ENCODE results near the gene JDP2.
"Not testable (repeated sequence)": the region's sequence is repeated elsewhere in the genome, so short reads cannot be mapped to it uniquely, and the experiment has no call there.

Gene JDP2

GRCh38 chr14:75457648-75458165 is 29.9 kb downstream of the JDP2 start:
- no peak for DNase-seq

DNA sequence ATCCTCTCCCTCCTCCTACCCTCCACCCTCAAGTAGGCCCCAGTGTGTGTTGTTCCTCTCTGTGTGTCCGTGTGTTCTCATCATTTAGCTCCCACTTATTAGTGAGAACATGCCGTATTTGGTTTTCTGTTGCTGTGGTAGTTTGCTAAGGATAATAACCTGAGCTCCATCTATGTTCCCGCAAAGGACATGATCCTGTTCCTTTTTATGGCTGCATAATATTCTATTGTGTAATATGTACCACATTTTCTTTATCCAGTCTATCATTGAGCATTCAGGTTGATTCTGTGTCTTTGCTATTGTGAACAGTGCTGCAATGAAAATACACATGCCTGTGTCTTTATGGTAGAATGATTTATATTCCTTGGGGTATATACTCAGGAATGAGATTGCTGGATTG is 30.5 kb downstream of the JDP2 start:
- no peak for DNase-seq

DNA sequence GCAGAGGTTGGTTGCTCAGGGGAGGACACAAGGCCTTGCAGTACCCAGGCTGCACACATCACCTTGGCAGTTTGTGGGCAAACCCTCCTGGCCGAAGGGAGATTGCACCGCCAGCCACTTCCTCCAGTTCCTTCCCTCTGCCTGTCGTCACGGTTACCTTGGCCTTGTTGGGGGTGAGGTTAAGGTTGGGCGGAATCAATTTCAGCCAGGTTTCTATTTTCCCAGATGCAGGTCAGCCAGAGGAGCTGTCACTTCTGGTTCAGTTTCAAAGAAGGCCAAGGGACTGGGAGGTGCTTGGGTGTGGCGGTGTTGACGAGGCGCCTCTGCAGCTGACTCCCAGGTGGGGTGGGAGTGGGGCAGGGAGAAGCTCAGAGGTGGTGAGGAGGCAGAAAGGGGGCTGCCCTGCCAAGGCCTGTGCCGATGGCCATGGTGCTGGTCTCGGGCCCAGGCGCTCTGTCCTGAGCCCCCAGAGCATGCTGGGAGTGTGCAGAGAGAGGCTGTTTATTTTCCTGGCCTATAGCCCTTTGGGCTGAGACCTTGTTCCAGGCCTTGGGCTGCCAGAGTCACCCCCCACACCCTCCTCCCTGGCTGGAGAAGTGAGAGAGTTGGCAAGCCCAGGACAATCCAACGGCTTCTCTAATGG is 31.4 kb downstream of the JDP2 start:
- no peak for DNase-seq

- DNase-seq, result no peak
These were observed 32.0 kb downstream of the JDP2 start for GRCh38 chr14:75459791-75460190.

- no peak for DNase-seq
These were observed 32.6 kb downstream of the JDP2 start for GRCh38 chr14:75460394-75460793.

DNA sequence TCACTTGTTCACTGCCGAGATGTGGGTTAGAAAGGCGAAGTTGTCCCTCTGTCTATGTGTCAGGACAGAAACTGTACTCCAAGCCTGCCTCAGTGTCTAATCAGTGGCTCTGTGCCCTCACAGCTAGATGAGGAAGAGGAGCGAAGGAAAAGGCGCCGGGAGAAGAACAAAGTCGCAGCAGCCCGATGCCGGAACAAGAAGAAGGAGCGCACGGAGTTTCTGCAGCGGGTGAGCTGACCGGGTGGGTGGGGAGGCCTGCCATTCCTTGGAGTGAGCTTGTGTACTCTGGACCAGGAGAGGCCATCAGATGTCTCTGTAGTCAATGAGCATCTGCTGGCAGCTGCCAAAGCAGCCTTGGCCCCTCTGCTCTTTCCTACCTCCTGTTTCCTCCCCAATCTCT is 33.5 kb downstream of the JDP2 start:
- no peak for DNase-seq

DNA sequence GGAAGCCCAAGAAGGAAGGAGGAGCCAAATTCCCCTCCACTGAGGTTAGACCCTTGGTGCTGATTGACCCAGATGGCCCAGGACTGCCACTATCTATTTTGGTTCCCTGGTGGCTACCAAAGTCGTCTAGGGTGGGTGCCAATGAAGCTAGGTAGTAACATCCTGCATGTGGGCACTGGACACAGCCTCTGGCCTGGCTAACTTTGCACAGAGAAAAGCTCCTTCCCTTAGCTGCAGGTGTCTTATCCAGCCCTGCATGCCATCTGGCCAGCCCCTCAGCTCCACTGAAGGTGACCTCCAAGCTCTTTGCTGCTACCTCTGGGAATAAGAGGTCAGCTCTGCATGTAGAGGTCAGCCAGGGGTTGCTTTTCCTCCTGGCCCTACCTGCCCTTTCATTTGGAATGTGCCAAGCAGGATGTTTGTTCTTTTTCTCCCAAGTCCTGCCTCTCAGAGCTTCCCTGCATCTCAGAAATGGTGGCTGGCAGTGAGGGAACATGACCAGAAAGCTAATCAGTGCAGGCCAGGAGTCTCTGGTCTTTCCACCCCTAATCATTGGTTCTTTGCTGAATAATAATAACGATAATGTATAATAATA is 34.0 kb downstream of the JDP2 start:
- DNase-seq, result no peak

- DNase-seq, result no peak
These were observed 36.8 kb downstream of the JDP2 start for GRCh38 chr14:75464626-75465025.

- no peak for DNase-seq
These were observed 39.9 kb downstream of the JDP2 start for GRCh38 chr14:75467763-75468162.

DNA sequence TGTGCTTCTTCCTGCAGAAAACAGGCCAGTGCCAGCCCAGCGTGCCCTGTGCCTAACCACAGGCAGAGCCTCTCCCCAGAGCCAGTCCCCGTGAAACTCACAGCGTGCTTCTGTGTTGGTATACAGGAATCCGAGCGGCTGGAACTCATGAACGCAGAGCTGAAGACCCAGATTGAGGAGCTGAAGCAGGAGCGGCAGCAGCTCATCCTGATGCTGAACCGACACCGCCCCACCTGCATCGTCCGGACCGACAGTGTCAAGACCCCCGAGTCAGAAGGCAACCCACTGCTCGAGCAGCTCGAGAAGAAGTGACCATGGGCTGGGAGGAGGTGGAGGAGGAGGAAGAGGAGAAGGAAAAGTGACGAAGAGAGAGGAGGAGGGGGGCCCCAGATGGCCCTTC is 41.3 kb downstream of the JDP2 start:
- DNase-seq, result no peak

GRCh38 chr14:75469606-75470237 is 41.9 kb downstream of the JDP2 start:
- no peak for DNase-seq

GRCh38 chr14:75470238-75470797 is 42.5 kb downstream of the JDP2 start:
- DNase-seq, result no peak

DNA sequence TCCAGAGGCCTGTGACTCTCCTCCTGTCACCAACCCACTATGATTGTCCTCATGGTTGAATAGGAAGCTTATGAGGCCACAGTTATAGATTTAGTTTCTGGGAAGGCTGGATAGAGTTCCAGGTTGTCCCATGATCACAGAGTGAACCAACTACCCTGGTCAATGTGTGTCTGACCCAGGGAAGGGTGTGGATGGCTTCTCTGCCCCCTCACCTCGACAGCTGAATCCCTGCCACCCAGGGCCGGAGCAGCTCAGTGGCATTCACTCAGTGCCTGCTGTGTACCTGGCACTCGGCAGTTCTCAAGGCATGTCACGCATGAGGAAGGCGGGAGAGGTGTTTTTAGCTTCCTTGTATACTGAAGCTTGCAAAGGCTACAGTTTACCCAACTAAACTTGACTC is 43.2 kb downstream of the JDP2 start:
- DNase-seq, result no peak

DNA sequence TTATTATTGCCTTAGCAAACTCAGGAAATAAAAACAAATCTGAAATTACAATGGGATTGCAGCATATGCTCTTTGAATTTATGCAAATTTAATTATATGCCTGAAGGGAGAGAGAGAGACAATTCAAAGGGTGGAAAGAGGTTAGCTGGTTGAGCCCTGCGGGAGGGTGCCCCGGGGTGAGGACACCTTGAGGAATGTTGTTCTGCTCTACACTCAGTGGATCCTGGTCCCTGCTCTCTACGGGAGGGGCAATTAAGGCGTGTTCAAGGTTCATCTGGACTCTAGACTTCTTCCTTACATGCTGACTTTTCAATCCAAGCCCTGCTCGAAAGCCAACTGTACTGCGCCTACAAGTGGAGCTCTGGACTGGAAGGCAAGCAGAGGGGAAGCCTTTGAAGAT is 46.3 kb downstream of the JDP2 start:
- not testable (repeated sequence) for DNase-seq

GRCh38 chr14:75476274-75476995 is 48.6 kb downstream of the JDP2 start:
- DNase-seq, result no peak

DNA sequence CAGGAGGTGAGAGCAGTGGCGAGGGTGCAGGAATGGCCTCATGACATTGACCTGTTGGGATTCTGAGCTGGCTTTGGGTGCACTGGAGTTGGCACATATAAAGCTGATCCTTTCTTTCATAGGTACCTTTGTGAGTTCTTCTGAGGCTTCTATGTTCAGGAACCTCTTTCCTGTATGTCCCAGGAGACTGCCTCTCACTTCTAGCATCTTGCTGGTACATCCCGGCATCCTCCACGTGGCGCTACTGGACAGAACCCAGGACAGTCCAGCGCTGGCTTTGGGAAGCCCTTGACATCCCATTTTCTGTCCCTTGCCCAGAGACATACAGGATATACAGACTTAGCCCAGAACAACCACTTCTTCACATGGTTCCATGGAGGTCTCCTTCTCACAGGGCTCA is 50.1 kb downstream of the JDP2 start:
- no peak for DNase-seq

DNA sequence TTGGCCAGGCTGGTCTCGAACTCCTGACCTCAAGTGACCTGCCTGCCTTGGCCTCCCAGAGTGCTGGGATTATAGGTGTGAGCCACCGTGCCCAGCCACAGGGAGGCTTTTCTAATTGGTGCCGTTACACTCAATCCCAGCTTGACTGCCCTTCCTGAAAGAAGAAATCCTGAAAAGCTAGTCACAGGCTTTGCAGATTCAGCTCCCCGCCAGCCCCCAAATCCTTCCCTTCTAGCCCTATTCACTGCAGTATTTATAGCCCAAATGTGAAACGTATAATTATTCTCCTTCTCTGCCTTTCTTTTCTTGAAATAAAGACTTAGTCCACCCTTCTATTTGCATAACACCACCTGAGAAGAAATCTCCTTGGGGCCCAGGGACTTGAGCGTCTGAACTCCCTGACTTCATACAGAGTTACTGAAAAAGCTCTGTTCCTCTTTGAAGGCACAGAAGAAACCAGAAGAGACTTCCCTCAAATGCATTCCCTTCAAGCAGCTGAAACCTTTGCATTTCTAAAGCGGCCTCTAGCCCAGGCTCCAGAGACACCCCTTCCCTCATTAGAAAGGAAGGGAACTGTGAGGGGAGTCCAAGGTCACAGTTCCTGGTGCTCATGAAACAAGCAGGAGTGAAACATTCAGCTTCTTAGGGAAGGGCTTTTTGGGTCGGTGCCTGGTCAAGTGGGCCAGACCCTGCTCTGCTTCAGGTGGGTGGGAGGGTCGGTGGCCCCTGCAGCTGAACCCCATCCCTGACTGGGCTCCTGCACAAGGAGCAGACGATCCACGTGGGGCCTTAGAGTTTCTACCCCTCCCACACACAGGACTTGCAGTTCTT is 52.2 kb downstream of the JDP2 start:
- DNase-seq, result no peak

DNA sequence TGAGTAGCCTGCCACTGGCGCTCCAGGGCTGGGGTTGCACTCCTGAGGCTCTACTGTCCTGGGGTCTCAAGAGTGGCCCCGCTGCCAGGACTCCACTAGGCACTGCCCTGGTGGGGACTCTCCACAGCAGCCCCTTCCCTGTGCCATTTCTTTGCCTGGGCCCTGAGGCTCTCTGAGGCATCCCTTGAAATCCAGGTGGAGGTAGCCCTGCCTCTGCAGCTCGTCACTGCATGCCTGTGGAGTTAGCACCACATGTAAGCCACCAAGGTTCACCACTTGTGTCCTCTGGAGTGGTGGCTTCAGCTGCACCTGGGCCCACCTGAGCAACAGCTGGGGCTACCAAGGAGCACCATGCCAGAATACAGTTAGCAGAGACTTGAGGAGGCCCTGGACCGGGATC is 54.5 kb downstream of the JDP2 start:
- DNase-seq, result no peak

DNA sequence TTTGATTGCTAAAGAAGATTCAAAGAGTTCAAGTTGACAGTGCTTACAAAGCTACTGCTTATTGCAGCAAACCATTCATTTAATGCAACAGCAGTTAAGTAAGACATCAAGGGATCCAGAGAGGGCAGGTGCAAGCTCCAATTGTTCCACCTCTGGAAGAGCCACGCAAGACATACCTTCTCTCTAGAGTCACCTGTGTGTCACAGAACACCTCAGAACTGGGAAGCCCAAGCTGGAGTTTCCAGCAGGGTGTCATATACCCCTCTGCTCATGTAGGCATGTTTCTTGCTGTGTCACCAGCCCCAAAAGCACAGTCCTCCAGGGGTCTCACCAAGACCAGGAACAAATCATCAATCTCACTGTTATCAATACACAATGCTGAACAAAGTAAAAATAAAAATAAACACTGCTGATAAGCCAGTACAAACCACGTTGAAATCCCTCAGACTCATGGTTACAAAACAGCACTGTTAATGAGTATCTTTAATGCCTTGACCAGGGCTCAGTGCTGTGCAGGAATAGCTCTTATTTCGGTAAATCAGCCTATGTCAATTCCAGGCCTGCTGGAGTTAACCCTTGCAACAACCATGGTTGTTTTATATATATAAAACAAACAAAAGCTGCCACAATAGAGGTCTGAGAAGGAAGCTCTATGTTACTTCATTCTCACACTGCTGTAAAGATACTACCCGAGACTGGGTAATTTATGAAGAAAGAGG is 57.0 kb downstream of the JDP2 start:
- no peak for DNase-seq

DNA sequence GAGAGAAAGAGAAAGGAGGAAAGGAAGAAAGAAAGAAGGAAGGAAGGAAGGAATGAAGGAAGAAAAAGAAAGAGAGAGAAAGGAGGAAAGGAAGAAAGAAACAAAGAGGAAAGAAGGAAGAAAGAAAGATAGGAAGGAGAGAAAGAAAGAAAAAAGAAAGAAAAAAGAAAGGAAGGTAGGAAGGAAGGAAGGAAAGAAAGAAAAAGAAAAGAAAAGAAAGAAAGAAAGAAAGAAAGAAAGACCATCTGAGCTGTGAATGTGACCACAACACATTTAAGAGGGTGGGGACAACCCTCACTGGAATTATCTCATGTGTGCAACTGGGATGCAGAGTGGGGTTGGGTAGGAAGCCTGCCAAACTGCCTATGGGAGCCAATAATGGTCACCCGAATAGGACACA is 58.5 kb downstream of the JDP2 start:
- DNase-seq, result no peak

DNA sequence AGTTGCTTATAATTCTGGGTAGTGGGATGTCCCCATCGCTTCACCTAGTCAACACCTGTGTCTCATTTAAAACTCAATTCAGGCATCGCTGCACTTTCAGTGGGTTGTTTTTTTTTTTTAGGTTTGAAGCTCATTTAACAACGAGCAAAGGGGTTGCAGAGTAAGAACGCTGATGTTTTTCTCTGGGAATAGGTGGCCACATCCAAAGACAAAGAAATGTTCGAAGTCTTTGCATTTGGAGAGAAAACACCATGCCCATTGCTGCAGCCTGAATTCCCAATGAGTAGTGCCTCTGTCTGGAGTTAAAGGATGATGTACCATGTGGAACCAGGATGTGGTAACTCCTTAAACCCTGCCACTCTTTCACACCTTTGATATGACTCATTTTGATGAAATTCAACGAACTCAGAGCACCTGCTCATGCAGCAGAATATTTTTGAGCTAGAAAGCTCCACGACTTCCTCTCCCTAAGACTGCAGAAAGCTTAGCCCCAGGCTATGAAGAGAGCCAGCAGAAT is 59.4 kb downstream of the JDP2 start:
- DNase-seq, result no peak

DNA sequence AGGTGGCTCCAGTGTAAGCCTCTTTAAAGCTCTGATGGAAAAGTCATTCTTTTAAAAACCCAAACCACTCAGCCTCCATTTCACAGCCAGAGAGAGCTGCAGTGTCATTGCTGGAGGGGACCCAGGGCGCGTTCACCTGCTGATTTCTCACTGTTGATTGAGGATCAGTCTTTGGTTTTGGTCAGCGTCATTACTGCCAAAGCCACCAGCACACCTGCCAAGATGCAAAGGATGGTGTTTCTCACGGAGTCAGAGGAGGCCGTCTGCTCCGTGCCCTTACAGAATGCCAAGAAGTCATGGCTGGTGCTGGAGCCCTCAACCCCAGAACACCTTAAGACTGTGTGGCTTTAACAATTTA is 61.6 kb downstream of the JDP2 start:
- no peak for DNase-seq
